ENCODE data around the gene ERAP2.

Gene ERAP2

DNA sequence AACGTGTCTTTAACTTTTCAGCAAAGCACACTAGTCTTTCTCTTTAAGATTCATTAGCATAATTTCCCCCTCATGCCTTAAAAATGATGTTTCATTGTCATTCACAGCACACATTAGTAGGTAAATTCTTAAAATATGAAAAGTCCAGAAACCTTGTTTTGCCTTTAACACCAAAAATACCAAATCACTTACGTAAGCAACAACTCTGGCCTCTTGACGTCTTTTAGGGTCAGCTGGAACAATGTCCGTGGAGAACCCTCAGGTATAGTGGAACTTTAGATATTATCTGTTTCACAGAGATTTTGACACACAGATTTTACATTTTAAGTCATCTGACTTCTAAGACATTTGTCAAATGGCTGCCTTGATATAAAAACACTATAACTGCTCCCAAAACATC is 90.5 kb downstream of the ERAP2 start:
- DNase-seq (ENCODE audit: low spot score): no peak

GRCh38 chr5:96967400-96967799 is 91.1 kb downstream of the ERAP2 start:
- no peak for DNase-seq (ENCODE audit: low spot score)

GRCh38 chr5:96968074-96968473 is 91.8 kb downstream of the ERAP2 start:
- DNase-seq (ENCODE audit: low spot score): no peak

DNA sequence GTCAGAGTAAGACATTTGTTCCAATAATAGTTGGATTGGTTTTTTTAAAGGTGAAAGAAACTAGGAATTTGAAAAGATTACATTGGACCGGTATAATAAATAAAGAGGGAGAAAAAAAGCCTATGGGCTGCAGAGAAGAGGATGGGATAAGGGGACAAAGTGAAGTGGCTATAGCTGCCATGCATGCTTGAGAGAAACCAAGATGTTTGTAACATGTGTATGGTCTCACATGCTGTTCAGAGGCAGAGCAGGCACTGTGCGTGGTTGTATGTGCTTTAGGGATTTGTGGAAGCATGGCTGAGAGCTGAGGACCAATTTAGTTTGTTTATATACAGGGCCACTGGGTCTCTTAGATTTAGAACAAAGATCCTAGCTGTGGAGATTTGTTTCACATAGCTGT is 92.3 kb downstream of the ERAP2 start:
- DNase-seq (ENCODE audit: low spot score): no peak
